HEK293T (cell line): ENCODE measurements around the gene VHLL.

ENCODE experiments used
- BHLHE40 ChIP-seq: fragments of 450-650 bp; IDR thresholded peaks from 2 replicates; pipeline ENCODE4 v1.6.1; 2016; ENCODE audit warnings: mild to moderate bottlenecking, moderate library complexity, borderline replicate concordance
- HDGF ChIP-seq: fragments of 450-650 bp; IDR thresholded peaks from 2 replicates; pipeline ENCODE4 v1.6.1; 2017; ENCODE audit warnings: antibody characterized with exemption, borderline replicate concordance
- SP1 ChIP-seq: fragments of 450-650 bp; IDR thresholded peaks from 2 replicates; pipeline ENCODE4 v1.6.1; 2017
- TARDBP ChIP-seq: fragments of 450-650 bp; IDR thresholded peaks from 2 replicates; pipeline ENCODE4 v1.6.1; 2016

DNA sequence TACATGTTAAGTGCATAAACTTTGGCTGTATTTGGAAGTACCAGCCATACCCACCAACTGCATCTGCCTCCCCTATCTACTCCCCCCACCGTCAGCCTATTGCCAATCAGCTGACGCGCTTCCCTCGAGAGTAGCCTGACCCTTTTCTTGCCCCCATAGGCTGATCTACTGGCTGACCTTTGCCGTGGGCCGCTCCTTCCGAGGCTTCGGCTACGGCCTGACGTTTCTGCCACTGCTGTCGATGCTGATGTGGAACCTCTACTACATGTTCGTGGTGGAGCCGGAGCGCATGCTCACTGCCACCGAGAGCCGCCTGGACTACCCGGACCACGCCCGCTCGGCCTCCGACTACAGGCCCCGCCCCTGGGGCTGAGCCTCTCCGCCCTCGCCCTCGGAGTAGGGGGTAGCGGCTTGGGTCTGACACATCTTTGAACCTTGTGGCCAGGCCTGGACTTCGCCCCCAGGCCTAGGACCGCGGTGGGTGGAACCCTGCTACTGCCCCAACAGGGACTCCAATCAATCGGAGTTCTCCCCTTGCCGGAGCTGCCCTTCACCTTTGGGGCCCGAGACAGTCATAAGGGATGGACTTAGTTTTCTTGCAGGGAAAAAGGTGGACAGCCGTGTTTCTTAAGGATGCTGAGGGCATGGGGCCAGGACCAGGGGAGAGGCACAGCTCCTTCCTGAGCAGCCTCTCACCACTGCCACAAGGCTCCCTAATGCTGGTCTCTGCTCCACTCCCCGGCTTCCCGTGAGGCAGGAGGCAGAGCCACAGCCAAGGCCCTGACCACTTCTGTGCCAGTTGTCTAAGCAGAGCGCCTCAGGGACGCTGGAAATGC, 7.7 kb downstream of the VHLL start:
- no peak for TF ChIP-seq HDGF
- no peak for TF ChIP-seq SP1
- no peak for TF ChIP-seq BHLHE40
- no peak for TF ChIP-seq TARDBP
